Measurements from ENCODE around the gene MAP4K3. TPM values are rescaled to one million over a fixed set of nuclear protein-coding genes. Genes with fewer than 3 reads are reported as not detected.

MAP4K3 gene
- total and polyA plus RNA-seq, 2 of the 4 experiments (the other 2 are of a cell fraction): 13.2 to 32.6 TPM

- no peak overlapping the region for H3K27ac ChIP-seq (ENCODE audit: insufficient read depth, low read length)
- H2AFZ ChIP-seq (replicated peaks; ENCODE audit: low read length, poor library complexity): no peak overlapping the region
- no peaks in the 10 kb centered on the region for H3K27me3 ChIP-seq (ENCODE audit: control insufficient read depth, insufficient read depth, low read length)
- intact Hi-C loops (cut with micrococcal nuclease) (no loop called here), in situ Hi-C loops (cut with MboI; ENCODE audit: low sequenced_read_pairs) (no loop called here), dilution Hi-C loops (cut with HindIII; ENCODE audit: low sequenced_read_pairs, unreplicated experiment) (loop anchor here (25.0 kb wide), 1 partner anchor 129 kb away; no protein-coding TSS in a partner anchor)
- H3K9me3 ChIP-seq (ENCODE audit: control insufficient read depth, insufficient read depth, low read length): no peaks in the 10 kb centered on the region
- no peak overlapping the region for H2BK5ac ChIP-seq (ENCODE audit: low read depth, low read length, poor library complexity, severe bottlenecking)
- no peak overlapping the region for H3K18ac ChIP-seq (ENCODE audit: low read depth, low read length)
- no peak overlapping the region for H3K56ac ChIP-seq (ENCODE audit: extremely low read depth, insufficient read depth, low read length)
- BruUV-seq (replicated peaks): no TSS peak
- H3K79me1 ChIP-seq (ENCODE audit: low read depth in 1 of 2, low read length in 2 of 2): no peaks in the 10 kb centered on the region
- H3K23ac ChIP-seq (ENCODE audit: low read depth, low read length): no peak overlapping the region
- H4K20me1 ChIP-seq (ENCODE audit: insufficient read depth, low read length): no peaks in the 10 kb centered on the region
- DNase-seq: no peak
- ATAC-seq (ENCODE audit: low read depth): no peak
- H3K9me1 ChIP-seq (ENCODE audit: insufficient read depth, low read length): no peaks in the 10 kb centered on the region
- no peak overlapping the region for H2AK5ac ChIP-seq (ENCODE audit: low read depth, low read length)
- H3K4me1 ChIP-seq (ENCODE audit: control insufficient read depth, insufficient read depth, low read length): no peaks in the 10 kb centered on the region
- H3K4me3 ChIP-seq (ENCODE audit: insufficient read depth, low read depth, low read length): no peak overlapping the region
- ChIA-PET CTCF (no interaction called here), POLR2A (ENCODE audit: unreplicated experiment) (no interaction called here)
- no peaks in the 10 kb centered on the region for H3K36me3 ChIP-seq (ENCODE audit: control insufficient read depth, insufficient read depth, low read length)
- no peak overlapping the region for H2BK120ac ChIP-seq (ENCODE audit: low read depth, low read length)
- no peak overlapping the region for H2BK20ac ChIP-seq (ENCODE audit: low read depth, low read length)
- no peak overlapping the region for H3K4ac ChIP-seq (ENCODE audit: low read depth, low read length)
- no peak overlapping the region for H4K8ac ChIP-seq (ENCODE audit: low read depth in 2 of 2, low read length in 2 of 2)
- no peak overlapping the region for H3K9ac ChIP-seq (ENCODE audit: low read depth, low read length)
- H3K14ac ChIP-seq (replicated peaks; ENCODE audit: low read depth, low read length): no peak overlapping the region
- TF ChIP-seq, protein P1, sequence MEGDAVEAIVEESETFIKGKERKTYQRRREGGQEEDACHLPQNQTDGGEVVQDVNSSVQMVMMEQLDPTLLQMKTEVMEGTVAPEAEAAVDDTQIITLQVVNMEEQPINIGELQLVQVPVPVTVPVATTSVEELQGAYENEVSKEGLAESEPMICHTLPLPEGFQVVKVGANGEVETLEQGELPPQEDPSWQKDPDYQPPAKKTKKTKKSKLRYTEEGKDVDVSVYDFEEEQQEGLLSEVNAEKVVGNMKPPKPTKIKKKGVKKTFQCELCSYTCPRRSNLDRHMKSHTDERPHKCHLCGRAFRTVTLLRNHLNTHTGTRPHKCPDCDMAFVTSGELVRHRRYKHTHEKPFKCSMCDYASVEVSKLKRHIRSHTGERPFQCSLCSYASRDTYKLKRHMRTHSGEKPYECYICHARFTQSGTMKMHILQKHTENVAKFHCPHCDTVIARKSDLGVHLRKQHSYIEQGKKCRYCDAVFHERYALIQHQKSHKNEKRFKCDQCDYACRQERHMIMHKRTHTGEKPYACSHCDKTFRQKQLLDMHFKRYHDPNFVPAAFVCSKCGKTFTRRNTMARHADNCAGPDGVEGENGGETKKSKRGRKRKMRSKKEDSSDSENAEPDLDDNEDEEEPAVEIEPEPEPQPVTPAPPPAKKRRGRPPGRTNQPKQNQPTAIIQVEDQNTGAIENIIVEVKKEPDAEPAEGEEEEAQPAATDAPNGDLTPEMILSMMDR (conservative IDR thresholded peaks at IDR 0.05; ENCODE audit: low read depth, low read length): no peak
- no peak for TF ChIP-seq RAD21 (IDR thresholded peaks at IDR 0.05; ENCODE audit: low read length)
- no peak for TF ChIP-seq RCOR1 (IDR thresholded peaks at IDR 0.05; ENCODE audit: insufficient replicate concordance, low read length)
- TF ChIP-seq, protein P2, sequence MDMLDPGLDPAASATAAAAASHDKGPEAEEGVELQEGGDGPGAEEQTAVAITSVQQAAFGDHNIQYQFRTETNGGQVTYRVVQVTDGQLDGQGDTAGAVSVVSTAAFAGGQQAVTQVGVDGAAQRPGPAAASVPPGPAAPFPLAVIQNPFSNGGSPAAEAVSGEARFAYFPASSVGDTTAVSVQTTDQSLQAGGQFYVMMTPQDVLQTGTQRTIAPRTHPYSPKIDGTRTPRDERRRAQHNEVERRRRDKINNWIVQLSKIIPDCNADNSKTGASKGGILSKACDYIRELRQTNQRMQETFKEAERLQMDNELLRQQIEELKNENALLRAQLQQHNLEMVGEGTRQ (IDR thresholded peaks at IDR 0.05; ENCODE audit: low read depth, low read length): no peak
- TF ChIP-seq SMC3 (IDR thresholded peaks at IDR 0.05; ENCODE audit: low read depth, low read length): no peak
- TF ChIP-seq RFX5 (IDR thresholded peaks at IDR 0.05; ENCODE audit: low read depth, low read length): no peak
- no peak for TF ChIP-seq FOS (IDR thresholded peaks at IDR 0.05; ENCODE audit: low read depth, low read length)
- TF ChIP-seq MXI1 (IDR thresholded peaks at IDR 0.05; ENCODE audit: borderline replicate concordance, low read depth, low read length): no peak
- TF ChIP-seq NFE2L2 (IDR thresholded peaks at IDR 0.05; ENCODE audit: low read depth, low read length): no peak
- TF ChIP-seq BHLHE40 (IDR thresholded peaks at IDR 0.05; ENCODE audit: low read depth, low read length): no peak
- TF ChIP-seq CHD1 (IDR thresholded peaks at IDR 0.05; ENCODE audit: low read depth, low read length): no peak
- TF ChIP-seq MAFK (IDR thresholded peaks at IDR 0.05; ENCODE audit: low read depth, low read length): no peak
- no peak for TF ChIP-seq POLR2A (IDR thresholded peaks at IDR 0.05; ENCODE audit: low read depth, low read length)
- no peak overlapping the region for H2BK15ac ChIP-seq (ENCODE audit: low read depth, low read length)
- H4K5ac ChIP-seq (ENCODE audit: low read depth, low read length): no peak overlapping the region
- H2AK9ac ChIP-seq (replicated peaks; ENCODE audit: low read depth, low read length, poor library complexity): no peak overlapping the region
- whole genome bisulfite sequencing, 2 experiments (ENCODE audit: extremely low coverage in 2 of 2, insufficient read length in 1 of 2): no CpG with 5 or more reads among the region's 12 CpGs
- H4K91ac ChIP-seq (ENCODE audit: insufficient read depth, low read depth, low read length): no peak overlapping the region
- no peak overlapping the region for H3K4me2 ChIP-seq (ENCODE audit: low read depth, low read length)
These were observed 220.5 kb downstream of the MAP4K3 start for GRCh38 chr2:39216346-39217191.

All from IMR-90 (cell line).